GM19463 (cell line): Measurements from ENCODE around the gene MORN1.

Source experiments
- ATAC-seq: cut with Tn5 transposase; IDR thresholded peaks from one replicate; pipeline ENCODE4 v1.9.1; 2021; ENCODE audit warnings: mild to moderate bottlenecking, moderate library complexity; ENCODE audit not compliant: unreplicated experiment

MORN1 gene

DNA sequence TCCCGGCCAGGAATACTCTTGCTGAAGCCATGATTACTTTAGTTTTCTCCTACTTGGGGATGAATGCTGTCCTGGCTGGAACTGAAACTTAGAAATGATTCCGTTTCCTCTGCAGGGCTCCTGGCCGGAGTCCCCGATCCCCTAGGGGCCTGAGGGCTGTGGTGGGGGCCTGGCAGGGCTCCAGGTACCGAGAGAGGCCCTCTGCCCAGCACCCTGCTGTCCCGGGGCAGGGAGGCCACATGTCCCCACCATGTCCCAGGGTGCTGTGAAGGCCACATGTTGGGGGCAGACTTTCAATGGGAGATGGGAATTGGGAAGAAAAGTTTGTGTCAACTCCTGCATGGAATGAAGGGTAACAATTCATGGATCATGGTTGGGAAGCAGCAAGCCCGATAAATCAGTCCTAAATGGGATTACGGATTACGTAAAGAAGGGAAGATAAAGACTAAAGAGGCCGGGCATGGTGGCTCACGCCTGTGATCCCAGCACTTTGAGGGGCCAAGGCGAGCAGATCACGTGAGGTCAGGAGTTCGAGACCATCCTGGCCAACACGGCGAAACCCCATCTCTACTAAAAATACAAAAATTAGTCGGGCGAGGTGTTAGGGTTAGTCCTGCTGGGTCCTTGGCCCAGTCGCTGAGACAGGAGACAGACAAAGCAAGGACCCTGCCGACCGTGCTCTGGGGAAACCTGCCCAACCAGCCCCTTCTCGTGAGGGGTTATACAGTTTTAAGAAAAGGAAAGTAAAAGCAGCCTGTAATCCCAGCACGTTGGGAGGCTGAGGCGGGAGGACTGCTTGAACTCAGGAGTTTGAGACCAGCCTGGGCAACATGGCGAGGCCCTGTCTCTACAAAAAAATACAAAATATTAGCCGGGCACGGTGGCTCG lies 37.6 kb downstream of the MORN1 start:
- ATAC-seq, result no peak

DNA sequence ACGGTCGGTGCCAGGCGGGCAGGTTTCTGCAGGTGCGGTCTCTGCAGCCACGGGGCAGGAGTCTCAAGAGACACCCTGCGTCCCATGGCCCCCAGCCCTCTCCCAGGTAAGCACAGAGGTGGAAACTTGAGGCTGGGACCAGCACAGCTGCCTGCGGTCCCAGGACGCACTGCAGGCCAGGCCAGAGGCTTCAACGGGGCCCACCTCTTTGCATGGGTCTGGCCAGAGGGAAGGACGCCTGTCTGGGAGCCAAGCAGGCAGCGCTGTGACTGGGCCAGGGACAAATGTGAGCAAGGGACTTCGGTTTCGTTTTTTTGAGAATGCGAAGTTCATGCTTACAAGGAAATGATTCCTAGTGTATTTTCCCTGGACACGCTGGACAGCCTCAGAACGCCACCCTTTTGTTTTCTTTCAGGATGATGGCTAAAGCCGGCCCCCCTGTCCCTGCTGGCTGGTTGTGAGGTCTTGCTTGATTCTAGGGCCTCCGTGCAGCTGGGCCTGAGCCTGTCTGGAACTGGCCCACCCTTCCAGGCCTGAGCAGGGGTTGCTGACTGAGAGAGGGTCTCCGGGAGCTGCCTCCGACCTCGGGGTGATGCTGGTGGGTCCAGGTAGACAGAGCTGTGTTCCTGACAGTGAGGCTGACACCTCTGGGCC lies 38.3 kb downstream of the MORN1 start:
- ATAC-seq, result no peak

DNA sequence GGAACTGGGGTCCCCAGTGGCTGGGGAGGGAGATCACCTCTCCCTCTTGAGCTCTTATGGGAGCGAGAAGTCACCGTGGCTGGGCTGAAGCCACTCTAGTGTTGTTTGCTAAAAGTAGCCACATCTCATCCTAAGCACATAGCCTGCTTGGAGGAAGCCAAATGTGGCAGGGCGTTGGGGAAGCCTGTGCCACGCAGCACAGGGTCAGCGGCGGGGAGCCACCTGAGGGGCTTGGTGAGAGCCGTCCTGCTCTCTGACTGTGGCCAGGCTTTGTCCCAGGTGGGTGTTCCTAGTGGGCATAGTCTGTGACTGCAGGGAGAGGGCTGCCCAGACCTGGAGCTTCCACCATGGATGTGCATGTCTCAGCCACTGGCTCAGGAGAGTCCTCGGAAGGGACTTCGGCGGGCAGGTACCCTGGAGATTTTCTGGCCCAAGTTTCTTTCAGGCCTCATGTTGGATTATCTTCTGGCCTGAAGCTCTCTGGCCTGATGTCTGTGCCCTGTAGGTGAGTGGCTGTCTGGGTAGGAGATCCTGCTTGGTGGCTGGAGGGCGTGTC lies 38.9 kb downstream of the MORN1 start:
- ATAC-seq, result no peak

DNA sequence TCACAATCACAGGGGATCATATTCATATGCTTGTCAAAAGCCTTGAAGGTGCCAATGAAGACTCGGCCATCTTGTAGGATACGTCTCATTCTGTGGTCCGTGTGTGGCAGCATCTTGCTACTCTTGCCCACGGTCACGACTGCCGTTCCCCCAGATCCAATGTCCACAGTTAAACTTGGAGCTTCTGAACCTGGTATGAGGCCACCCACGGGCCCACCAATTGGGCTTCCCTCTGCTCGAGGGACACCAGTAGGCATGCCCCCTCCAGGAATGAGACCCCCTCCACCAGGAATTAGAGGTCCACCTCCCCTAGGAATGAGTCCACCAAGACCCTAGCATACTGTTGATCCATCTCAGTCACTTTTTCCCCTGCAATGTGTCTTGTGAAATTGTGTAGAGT lies 39.6 kb downstream of the MORN1 start:
- ATAC-seq, result no peak

DNA sequence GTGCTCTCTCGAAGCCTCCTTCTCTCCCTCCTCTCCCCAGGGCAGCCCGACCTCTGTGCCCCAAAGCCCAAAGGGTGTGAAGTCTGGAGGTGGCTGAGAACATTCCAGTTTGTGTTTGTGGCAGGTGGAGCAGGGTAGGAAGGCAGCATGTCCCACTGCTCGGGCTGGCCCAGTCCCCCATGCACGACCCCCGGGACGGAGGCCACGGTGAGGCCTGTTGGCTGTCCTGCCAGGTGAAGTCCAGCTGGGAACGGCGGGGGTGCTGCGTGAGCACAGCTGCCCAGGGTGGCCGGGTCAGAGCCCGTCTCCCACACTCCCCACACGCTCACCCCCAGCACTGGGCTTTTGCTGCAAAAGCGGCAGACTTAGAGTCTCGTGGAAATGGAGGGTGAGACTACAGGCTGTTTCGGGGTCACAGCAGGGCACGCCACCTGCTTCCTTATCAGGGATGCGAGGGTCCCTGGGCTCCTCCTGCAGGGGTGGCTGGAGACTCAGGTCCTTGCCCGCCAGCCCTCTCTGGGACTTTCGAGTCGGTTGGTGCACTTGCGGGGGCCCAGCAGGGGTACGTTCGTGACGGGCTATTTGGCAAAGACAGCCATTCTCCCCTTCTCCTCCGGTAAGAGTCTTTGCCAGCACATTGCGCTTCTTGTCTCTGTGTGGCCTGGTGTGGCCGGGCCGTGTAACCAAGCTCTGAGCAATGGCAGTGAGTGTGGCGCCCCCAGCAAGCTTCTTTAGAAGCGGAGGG lies 40.3 kb downstream of the MORN1 start:
- ATAC-seq, result no peak

DNA sequence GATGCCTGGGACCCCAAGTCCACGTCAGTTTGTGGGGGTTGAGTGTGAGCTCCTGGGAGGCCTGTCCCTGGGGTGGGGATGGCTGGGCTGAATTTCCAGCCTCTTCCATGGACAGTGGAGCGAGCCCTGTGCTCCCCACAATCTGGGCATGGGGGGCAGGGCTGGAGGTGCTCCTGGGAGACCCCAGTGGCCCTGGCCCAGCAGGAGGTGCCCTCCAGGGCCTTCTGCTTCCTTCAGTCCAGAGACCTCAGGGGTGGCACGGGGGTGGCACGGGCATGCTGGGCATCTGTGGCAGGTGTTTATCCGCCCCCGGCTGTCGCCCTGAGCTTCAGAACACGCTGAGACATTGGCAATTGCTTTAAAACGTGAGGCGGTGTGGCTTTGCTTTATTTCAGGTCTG lies 40.9 kb downstream of the MORN1 start:
- no peak for ATAC-seq

DNA sequence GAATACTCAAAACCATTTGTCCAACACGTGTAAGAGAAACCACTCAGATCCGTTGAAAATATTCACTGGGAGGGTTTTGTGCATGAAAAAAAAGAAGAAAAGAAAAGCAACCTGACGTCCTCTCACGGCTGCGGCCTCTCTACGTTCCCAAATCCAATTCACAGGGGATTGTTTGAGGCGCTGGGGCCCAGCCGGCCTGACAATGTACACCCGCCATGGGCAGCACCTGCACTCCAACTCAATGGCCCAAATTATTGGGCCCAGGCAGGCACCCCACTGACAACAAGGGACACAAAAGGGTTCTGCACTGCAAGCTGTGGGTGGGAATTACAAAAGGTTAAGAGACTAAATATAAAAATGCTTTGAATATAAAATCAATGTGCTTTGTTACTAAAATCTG lies 41.5 kb downstream of the MORN1 start:
- ATAC-seq, result no peak

DNA sequence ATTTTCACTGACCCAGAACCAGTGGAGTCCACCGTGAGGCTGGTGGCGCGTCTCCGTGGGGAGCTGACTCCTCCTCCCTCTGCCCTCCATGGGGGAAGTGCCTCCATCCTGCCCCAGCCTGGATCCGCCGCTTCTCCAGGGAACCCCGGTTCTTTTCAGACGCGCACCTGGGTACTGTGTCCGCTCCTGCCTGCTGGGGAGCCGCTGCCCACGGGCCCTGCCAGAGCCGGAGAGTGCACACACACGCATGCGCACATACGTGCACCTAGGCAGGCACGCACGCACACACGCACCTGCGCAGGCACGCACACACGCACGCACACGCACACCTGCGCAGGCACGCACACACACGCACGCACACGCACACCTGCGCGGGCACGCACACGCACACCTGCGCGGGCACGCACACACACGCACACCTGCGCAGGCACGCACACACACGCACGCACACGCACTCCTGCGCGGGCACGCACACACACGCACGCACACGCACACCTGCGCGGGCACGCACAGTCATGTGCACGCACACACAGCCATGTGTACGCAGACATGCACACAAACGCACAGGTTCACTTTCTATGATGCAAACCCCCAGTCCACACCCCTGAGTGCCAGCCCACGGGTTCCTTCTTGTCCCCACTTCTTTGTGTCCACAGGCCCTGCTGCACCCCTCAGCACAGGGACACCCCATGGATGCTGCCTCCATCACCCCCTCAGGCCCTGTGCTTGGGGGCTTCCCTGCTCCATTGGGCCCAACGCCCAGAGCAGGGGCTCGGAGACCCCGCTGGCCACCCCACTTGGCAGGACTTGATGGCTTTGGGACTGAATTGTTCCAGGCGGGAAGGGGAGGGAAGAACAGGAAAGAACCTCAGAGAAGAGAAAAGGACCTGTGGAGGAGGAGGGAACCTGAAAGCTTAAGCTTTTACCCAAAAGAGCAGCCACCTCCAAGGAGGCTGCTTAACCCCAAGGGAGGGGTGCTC lies 42.7 kb downstream of the MORN1 start:
- no peak for ATAC-seq

DNA sequence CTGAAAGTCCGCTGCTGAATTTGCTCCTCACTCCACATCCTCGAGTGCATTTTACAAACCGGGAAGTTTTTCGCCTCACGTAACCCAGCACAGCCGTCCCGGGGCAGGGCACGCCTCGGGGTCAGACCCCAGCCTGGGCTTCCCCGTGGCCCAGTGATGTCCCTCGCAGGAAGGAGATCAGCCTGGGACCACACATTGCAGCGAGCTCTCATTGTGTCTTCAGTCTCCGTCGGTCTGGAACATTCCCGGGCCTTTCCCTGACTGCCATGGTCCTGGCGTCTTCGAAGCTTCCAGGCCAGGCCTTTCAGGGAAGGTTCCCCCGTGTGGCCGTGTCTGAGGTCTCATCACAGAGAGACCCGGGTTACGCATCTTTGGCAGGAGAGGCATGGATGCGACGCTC lies 43.5 kb downstream of the MORN1 start:
- no peak for ATAC-seq

DNA sequence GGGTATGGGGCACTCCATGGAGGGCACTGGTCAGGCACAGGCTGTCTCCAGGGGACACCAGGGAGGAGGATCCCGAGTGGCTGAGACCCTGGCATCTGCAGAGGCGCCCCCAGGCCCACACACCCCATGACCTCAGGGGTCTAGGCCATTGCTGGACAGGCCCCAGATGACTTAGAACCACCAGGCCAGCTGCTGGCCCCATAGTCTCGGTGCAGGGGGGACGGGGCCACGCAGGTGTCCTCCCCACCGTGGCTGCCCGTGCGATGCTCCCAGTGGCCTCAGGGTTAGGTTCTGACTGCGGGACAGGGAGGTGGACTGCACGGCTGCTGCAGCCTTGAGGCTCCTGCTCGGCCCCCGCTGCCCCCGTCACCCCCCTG lies 44.0 kb downstream of the MORN1 start:
- no peak for ATAC-seq

DNA sequence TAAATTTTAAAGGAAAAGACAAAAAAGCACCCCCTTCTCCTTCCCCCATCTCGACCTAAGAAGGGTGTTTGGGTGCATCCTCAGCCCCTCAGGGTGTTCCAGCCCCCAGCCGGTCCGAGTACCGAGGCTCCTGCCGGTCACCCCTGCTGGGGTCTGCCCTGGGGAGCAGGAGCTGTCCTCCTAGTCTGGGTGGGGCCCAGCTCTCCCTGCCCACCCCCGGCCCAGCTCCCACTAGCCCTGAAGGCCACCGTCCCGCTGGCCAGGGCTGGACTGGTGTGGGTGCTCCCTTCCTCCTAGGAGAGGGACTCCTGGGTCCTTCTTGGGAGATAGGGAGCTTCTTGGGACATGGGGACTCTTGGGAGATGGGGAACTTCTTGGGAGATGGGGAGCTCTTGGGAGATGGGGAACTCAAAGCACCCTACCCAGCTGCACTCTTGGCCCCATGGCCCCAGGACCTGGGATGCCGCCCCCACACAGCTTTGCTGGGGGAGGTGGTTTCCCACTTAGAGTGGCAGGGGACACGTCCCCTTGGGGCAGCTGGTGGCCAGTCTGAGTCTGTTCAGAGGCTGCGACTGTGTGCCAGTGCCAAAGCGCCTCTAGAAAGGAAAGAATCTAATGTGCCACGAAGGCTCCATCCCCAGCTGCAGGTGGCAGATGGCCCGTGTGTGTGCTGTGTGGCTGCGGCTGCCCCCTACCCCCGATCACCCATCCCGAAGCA lies 44.5 kb downstream of the MORN1 start:
- ATAC-seq, result no peak

DNA sequence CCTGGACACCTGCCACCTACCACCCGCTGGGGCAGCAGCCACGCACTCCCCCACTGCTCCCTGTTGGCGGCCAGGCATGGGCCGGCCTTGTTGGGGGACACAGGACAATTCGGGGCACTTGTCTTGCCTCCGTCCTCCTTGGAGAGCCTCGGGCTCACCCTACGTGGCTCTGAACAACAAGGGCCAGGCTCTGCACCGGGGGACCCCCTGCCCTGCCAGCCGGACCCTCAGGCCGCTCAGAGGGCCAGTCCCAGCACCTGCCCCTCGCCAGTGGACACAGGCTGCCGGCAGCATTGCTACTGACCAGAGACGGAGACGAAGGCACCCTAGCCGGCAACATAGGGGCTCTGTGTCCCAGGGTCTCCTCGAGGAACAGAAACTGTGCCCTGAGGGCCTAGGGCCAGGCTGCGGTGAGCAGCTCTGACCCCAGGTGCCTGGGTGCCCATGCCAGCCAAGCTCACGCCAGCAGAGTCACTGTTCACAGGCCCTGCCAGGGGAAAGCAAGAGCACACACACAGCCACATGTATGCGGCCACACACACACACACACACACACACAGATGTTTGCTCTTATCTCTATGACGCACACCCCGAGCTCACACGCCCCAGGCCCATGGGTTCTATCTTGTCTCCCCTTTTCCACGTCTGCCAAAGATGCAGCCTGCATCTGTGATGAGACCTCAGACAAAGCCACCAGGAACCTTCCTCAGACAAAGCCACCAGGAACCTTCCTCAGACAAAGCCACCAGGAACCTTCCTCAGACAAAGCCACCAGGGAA lies 45.9 kb downstream of the MORN1 start:
- ATAC-seq, result no peak

DNA sequence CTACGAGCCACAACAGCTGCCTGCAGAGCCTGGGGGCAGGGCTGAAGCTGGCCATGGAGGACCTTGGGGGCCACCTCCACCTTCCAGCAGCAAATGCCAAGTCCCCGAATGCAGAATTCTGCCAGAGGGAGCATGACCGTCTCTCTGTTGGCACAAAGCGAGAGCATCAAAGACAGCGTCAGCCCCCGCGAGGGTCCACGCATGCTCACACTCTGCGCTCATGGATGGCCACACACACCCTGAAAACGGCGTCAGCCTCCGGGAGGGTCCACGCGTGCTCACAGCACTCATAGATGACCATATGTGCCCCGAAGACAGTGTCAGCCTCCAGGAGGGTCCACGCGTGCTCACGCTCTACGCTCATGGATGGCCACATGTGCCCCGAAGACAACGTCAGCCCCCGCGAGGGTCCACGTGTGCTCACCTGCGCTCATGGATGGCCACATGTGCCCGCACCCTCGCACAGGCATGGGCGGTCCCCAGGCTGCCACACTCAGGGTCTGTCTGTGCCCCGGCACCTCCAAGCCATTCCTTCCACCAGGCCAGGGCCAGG lies 46.5 kb downstream of the MORN1 start:
- ATAC-seq, result no peak

DNA sequence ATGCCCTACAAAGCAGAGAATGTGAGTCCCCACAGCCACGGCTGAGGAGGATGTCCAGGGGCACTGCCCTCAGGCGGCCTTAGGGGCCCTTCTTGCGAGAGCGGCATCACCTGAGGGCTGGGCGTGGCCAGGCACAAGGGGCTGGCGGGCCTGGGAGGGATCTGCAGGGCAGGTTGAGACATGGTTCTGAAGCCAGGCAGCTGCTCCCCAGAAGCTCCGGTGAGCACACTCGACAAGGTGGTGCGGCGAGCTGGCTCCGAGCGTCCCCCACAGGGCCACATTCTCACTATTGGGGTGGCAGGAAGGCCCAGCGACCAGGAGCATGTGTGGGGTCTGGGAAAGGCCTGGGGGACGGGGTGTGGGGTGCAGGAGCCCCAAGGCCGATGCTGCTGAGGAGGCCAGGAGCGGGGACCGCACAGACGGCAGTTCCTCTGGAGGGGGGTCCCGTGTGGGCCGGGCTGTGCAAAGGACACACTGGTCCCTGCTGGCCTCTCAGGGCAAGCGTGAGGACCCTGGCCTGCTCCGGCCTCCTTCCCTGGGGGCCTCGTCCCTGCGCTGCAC lies 47.2 kb downstream of the MORN1 start:
- ATAC-seq, result no peak

DNA sequence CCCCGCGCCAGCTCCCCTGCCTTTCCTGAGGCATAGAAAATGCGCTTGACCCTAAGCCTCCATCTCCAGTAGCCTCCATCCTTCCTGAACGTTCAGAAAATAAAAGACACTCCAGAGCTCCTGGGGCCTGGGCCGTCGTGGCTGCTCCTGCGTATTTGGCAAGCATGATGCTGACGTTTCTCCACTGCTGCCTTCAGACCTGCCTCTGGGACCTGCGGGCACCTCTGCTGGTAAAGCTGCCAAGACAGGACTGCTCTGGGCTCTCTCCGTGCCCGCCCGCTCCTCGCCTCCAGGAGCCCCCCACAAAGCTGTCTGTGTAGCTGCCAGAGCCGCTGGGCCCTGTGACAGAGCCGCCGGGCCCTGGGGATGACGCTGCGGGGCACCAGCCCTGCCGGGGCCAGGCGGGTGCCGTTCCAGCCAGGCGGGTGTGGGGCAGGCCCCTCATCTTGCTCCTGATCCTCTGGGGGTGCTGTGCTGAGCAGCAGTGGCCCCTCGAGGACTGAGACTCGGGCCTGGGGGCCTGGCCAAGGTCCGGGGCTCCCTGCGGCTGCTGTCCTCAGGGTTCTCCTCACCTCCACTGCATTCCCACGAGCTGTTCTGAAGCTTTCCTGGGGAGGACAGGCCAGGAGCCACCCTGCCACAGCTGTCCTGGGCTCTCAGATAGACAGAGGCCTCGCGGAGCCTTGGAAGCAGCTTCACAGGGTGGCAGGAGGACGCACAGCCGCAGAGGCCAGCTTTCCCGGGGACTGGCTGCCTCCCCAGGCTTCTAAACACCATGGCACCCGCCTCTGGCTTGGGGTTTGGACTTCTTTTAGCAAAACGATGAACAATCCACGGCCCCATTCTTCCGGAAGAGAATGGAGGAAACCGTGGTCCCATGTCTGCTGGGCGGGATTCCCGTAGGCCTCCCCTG lies 48.1 kb downstream of the MORN1 start:
- no peak for ATAC-seq

DNA sequence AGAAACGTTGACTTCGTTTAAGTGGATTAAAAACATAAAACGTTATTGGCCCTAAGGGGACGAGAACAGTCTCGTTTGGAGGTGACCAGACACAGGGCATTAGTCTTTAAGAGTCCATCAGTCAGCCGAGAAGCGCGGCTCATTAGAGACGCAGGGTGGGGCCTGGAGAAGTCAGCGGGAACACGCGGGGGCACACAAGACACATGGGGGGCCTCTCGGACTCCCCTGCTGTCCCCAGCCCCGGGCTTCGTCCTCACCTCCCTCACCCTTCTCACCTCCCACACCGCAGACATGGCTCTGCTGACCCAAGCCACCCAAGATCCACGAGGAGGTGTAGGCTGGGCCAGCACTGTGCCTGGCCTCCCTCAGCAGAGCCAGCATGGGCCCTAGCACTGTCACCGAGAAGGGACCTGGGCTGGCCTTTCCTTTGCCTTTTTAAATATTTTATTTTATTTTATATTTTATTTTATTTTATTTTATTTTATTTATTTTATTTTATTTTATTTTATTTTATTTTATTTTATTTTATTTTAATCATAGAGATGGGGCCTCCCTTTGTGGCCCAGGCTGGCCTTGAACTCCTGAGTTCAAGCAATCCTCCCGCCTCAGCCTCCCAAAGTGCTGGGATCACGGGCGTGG lies 48.9 kb downstream of the MORN1 start:
- no peak for ATAC-seq
